CD4-positive, alpha-beta T cell treated with Interleukin-4 for 1 hour (primary cell): ENCODE results near the gene BRD4.

Source experiments
- DNase-seq, 2 donors: peaks; one replicate each; pipeline ENCODE4 v3.0.0-alpha.2; 2020 to 2022

The BRD4 gene

DNA sequence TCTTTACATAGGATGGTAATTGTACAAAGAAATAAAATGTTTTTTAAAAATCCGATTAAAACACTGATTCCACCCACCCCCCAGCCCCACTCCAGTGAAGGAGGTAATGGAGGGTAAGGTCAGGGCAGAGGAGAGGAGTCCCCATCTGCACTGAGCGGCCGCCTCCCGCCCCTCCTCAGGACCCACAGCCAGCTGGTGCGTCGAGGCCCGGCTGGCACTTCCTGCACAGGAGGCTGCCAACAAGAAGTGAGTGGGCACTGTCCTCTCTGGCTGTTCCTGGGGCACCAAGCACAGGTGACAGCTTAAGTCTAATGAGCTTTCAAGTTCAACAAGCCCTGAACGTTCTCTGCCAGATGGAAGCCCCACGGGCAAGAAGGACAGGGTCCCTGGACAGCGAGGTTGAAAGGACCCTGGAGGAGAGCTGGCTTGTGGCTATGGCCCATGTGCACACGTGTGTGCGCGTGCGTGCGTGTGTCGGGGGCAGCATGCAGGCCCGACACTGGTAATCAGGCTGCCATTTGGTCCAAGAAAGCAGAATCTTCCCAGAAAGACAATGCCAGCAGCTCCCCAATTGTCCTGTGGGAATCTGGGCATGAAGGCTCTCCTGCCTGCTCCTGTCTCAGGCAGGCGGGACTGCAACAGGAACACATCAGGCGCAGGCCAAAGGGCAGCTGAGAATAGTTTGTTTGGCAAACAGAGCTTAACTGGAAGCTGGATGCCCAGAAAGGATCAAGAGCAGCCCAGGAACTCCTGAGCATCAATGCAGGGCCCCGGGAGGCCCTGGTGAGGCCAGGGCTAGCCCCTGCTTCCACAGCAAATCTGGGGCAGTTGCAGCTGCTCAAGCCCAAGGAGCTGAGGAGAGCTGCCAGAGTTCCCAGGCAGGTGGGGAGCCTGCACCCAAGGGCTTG is 85.0 kb downstream of the BRD4 start:
- DNase-seq: no peak

DNA sequence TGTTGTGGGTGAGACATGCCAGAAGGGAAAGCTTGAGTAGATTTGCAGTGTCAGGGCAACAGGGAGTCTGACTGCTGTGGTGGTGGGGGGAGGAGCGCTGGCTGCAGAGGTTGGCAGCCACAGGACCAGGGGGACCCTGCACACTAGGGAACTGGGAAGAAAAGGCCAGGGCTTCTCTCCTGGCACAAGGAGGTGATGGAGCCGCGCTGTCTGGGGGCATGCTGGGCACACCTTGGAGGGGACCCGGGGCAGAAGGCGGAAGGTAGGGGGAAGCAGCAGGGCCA is 86.2 kb downstream of the BRD4 start:
- no peak for DNase-seq

DNA sequence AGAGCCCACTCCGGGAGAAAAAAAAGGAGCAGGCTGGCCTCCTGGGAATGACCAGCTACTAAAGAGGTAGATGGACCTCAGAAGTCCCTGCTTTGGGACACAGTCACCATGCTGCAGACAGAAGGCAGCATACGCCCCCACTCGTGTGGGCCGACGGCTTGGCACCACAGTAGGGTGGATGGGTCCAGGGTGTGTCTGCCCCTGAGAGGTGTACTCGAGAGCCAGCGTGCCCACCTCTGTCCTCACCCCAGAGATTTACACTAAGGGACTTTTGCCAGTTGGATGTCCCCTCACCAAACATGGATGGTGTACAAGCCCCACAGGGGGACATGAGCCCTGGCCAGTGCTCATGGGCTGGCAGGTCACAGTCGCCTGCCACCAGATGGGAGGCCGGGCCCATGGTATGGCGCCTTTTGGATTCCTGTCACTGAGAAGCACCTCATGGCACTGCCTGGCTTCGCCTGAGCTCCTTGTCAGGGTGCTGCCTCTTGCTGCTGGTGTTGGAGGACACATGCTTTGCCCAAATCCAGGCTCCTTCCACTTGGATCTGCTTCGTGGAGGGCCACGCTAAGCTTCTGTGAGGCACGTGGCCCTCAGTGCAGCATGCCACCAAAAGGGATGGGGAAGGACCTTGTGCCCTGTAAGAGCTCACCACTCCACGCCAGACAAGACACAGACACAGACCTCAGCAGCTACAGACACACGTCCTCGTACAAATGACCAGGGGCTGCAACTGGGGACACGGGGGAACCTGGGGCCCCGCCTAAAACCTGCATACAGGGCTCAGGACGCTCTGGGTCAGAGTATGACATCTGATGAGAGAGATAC is 86.8 kb downstream of the BRD4 start:
- no peak for DNase-seq

DNA sequence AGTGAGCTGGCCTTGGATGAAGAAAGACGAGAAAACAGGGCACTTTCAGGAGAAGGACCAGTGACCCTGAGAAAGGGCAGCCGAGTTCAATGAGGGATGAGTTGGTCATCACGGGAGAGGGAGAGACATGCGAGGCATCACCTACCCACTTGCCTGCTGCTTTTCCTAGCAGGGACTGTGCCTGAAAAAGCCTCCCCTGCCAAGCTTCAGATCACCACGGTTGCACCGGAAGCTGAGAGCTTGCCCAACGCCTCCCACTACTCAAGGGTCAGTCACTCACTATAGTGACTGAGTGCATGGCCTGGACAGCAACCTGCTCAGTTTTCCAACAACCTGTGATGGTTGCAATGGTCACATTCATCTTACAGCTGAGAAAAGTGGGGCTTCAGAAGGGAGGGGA is 87.5 kb downstream of the BRD4 start:
- DNase-seq: no peak

DNA sequence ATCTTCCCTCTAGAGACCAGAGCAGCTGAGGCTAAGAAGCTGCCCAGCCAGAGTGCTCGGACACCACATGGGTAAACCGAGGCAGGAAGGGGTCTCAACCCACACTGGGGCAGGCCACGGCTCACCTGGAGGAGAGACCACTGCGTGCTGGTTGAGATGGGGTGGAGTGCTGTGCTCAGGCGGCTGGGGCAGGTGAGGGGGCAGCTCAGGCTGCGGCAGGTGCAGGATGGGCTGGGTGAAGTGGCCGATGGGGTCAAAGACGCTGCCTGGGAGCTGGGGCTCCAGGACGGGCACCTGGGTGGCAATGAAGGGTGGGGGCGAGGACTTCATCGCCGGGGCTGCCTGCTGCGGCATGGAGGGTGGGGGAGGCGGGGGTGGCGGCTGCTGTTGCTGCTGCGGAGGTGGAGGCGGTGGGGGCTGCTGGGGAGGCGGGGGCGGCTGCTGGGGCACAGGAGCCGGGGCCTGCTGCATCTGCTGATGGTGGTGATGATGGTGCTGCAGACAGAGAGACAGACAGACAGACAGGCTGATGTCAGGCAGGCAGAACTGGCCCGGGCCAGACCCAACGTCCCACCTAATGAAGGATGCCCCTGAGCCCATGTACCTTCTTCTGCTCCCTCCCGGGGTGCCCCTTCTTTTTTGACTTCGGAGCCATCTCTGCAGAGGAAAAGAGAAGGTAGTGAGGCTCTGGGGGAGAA is 88.1 kb downstream of the BRD4 start:
- DNase-seq: no peak

DNA sequence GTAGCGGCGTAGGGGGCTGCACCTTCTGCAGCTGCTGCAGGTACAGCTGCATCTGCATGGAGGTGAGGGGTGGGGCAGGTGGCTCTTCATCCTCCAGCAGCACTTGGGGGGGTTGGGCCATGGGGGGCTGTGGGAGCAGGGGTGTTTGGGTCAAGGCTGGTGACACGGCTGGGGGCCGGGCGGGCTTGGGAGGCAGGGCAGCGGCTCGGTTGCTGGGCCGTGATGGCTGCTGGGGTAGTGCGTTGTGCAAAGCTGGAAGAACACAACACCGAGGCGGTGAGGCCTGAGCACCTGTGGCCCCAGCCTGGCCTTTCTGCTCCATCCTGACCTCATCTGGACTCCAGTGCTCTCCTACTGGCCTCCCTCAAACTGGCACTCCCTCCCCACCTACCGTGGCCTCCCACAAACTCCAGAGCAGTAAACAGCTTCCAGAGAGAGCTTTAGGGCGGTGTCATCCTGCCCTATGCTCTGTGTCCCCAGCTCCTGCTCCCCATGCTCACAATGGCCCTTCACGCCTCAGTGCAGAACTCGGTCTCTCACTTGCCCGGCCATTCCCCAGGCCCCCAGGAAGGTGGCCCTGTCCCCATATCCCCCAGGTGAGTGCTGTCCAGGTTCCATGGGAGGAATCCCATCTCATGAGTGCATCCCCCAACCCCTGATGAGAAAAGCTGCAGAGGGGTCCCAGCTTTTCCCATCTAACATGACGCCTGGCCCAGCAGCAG is 88.9 kb downstream of the BRD4 start:
- no peak for DNase-seq

DNA sequence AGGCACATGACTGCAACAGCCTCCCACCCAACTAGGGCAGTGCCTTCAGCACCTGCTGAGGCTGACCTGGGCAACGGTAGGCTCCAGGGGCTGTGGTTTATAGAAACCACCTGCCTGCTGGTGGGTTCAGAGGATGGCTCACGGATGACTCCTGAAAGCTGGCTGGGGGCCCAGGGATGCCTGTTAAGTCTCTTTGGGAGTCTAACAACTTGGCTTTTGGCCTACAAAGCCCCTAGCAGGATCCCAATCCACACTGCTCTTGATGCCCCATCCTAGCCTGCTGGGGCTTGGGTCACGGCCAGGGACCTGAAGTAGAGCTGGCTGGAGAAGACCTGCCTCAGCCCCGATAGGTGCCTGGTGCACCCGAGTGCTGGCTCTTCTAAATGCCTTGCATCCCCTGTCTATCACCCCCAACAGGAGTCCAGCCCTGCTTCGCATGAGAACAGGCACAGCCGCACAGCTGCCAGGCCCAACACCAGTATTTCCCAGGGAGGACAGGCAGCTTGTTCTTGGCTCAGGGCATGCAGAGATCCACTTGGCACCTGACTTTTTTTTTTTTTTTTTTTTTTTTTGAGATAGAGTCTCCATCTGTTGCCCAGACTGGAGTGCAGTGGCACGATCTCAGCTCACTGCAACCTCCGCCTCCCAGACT is 91.0 kb downstream of the BRD4 start:
- DNase-seq: no peak

DNA sequence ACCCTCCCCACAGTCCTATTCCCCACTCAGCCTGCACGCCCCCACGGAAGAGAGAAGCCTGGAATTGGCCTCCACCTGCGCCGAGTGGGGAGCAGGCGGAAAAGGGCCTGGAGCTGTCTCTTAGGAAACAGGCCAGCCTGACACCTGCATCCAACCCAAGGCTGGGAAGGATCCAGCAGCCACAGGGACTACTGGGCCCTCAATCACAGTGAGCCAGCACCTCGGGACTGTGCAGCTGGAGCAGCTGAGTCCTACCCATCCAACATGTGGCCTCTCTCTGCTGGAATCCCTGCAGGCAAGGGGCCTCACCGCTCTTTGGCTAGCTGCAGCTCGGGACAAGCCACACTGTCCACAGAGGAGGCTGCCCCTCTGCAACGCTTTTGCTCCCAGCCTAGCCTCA is 91.8 kb downstream of the BRD4 start:
- no peak for DNase-seq

DNA sequence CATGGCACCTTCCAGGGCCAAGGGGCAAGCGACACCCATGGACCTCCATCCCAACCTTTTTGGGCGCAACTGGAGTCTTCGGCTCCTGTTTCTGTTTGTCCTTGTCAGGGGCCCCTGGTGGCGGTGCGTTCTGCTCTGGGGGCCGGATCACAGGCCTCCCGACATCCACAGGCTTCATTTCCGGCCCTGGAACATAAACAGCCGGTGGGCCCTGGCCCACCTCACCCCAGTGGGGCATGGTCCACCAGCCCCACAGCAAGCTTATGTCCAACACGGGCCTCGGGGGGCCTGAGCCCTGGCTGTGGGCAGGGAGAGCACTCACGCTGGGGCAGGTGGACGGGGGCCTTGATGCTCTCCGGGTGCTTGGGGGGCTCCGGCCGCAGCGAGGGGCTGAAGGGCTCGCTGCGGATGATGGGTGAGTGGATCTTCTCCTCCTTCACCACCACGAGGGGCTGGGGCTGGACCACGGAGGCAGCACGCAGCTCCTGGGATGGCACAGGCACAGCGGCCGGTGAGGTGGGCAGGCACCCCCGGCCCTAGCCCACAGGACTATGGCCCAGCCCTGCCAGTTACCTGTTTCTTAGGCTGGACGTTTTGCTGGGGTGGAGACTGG is 92.9 kb downstream of the BRD4 start:
- no peak for DNase-seq

DNA sequence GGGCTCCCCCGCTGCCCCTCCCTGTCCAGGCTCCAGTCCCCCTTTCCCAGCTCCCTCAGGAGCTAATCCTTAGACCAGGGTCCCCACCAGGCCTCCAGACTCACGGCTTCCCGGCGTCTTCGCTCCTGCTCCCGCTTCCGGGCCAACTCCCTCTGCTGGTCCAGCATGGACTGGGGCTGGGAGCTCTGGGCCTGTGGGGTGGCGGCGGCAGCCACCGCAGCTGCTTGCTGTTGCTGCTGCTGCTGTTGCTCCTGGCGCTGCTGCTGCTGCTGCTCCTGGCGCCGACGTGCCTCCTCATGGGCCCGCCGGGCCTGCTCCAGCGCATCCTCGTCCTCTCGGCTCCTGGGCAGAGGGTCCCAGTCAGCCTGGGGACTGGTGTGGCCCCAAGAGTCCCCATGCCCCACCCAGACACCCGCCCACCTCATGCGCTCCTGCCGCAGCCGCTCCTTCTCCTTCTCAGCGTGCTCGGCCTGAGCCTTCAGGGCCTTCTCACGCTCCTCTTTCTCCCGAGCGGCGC is 93.6 kb downstream of the BRD4 start:
- DNase-seq: no peak

DNA sequence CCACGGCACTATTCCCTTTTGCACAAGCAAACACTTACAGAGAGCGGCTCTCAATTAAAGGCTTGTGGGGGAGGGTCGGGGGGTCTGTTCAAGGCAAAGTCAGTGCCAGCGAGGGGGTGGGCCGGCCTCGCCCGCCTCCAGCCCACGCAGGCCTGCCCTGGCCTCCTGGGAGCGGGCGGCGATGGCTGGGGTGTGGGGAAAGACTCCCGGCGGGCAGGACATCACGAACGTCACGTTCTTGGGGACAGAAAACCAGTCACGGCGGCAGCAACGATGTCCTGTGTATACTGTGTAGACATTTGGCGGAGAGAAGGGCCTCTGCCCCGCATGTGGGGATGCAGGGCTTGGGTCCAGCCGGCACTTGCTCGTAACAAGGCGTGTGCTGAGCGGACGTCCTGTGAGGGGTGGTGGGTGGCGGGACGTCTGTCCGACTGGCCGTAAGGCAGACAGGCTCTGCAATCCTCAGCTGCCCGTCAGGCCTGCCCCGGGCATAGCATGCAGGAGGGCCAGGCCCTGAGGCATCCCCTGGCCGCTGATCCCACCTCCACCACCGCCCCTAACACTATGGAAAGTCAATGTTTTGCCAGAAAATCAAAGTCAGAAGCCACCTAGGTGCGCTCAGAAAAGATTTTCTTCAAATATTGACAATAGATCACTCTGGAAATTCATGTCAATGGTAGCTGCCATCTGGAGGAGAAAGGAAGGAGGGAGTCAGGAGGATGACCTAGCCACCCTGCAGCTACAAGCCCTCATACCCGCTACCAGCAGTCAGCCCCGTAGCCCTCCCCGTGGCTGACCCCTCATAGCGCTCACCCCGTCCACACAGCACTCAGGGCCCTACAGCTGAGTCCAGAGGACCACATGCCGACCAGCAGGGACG is 94.3 kb downstream of the BRD4 start:
- no peak for DNase-seq

DNA sequence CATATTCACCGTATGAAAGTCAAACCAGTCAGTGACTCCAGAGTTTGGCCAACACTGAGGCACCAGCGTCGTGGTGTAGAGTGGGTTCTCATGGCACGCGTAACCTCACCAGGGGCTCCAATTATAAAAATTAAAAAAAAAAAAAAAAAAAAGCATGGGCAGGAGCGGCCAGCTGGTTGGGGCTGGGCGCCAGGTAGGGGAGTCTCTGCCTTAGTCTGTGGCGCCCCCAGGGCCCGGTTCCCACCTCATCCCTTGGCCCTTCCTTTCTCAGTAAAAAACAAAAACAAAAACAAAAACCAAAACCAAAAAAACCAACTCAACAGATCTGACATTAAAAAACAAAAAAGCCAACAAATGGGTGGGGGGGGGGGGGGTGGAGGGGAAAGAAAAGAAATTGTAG is 95.5 kb downstream of the BRD4 start:
- no peak for DNase-seq

DNA sequence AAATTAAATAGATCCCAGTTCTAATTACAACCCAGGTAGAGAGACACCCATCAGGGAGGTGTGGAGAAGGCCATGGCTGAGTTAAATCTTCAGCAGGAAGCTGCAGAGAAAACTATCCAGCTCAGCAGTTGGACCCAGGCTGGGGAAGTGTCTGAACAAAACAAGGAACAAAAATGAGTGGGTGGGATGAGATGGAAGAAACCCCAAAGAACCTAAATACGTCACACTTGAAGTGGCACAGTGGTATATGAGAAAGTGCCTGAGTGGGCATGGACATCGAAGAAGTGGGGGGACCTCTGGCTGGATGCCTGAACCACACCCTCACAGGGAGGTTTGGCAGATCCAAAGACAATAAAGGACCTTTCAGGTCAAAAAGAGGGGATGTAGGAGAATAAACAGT is 96.6 kb downstream of the BRD4 start:
- no peak for DNase-seq

DNA sequence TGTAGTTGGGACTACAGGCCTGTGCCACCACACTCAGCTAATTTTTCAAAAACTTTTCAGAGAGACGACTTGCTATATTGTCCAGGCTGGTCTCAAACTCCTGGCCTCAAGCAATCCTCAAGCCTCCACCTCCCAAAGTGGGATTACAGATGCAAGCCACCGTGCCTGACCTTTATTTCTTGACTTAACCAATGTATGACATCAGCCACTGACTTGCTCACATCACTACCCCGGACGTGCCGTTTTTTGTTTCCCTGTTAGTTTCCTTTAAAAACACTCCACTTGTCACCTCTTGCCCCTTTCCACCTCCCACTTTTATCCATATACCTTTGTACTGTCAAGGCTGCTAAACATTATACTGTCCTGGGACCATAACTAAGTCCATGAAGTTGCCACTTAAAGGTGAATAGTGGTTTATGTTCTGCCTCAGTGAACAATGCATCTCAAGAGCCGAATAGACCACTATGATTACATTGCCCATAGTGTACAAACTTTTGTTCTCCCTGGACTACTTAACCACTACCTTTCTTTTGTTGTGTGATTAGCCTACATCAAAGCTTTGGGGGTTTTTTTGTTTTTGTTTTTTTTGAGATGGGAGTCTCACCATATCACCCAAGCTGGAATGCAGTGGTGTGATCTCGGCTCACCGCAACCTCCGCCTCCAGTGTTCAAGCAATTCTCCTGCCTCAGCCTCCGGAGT is 97.8 kb downstream of the BRD4 start:
- no peak for DNase-seq

DNA sequence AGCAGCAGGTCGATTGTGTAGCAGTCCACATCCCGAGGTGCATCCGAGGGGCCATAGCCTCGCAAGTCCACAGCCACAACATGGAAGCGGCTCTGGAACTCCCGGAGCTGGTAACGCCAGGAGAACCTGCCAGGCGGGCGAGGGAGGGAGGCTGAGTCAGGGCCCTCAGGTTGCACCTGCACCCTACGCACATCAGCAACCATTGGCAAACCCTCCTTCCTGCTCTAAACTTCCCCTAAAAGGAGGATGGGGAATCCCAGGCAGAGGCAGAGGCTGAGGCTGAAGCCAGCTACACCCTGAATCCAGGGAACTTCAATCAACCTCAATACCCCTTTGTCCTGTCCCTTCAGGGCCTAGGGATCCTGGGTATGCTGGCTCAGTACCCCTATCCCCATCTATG is 101.1 kb downstream of the BRD4 start:
- no peak for DNase-seq

DNA sequence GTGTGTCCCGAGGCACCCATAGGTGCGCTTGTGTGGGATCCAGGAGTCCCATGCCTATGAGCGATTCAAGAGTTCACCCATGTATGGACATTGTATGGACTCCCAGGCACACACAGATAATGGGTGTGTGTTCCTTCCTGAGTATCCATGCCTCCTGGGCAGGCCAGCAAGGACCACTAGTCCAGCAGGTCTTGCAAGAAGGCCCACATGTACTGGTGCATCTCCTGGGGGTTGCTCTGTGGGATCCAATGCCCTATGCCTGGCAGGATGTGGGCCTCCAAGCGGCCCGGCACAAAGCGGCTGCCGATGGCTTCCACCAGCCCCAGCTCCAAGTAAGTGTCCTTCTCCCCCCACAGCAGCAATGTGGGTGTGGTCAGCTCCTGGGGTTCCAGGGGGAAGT is 105.1 kb downstream of the BRD4 start:
- DNase-seq: no peak

DNA sequence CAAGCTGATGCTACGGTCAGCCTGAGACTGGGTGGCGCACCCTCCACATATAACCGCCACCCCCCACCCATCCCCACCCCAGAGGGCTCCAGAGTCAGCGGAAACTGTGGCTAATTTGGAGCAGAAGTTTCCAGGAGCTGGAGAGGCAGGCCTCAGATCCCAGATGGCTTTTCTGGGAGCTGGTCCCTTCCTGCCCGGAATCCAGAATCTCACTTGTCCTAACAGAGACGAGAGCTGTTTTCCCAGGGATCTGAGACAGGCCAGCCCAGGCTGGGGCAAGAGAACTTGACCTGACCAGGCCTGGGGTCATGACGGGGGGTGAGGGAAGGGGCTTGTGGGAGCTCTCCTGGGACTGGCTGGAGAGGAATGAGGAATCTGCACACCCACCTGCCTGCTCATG is 106.6 kb downstream of the BRD4 start:
- DNase-seq: no peak

DNA sequence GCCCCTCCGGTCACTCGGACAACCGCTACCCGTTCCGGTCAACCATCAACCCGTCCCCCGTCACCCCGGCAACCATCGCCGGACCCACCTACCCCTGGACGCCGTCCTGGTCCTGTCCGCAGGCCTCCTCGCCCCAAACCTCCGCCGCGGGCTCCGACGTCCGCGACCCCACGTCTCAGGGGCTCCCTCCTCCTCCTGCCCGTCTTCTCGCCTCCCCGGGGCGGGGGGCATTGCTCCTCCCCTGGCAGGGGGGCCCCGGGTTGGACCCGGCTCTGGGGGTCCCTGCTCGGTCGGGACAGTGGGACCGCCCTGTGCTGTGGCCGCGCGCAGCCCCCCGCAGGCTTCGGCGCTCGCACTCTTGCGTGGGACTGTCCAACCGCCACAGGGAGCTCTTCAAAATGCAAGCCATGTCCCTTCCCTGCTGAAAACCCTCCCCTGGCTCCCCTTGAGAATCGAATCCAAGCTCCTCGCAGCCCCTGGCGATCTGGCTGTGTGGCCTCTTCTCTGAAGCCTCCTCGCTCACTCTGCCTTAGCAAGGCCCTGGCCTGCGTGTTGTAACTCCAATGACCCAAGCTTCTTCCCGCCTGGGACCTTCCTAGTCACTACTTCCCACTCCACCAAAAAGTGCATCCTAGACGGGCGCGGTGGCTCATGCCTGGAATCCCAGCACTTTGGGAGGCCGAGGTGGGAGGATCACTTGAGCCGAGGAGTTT is 108.5 kb downstream of the BRD4 start:
- no peak for DNase-seq
